Measurements from ENCODE around the gene PLET1.
"Not testable (repeated sequence)": the region's sequence is repeated elsewhere in the genome, so short reads cannot be mapped to it uniquely, and the experiment has no call there.

PLET1 gene

GRCh38 chr11:112210890-112211289 is 49.8 kb downstream of the PLET1 start:
- DNase-seq (ENCODE audit: low read depth), result no peak

- DNase-seq (ENCODE audit: low read depth), result no peak
Observed at GRCh38 chr11:112206071-112206470, 54.6 kb downstream of the PLET1 start.

GRCh38 chr11:112200252-112200651 is 60.4 kb downstream of the PLET1 start:
- no peak for DNase-seq (ENCODE audit: low read depth)

- not testable (repeated sequence) for DNase-seq (ENCODE audit: low read depth)
Observed at GRCh38 chr11:112199101-112199500, 61.6 kb downstream of the PLET1 start.

Measured in stimulated activated CD8-positive, alpha-beta memory T cell treated with anti-CD3 and anti-CD28 coated beads, Interleukin-12 subunit alpha, Interleukin-12 subunit beta, amount 100 ng/mL, for 1 hour (primary cell).